ENCODE data around the gene C11orf71.

The C11orf71 gene

GRCh38 chr11:114368918-114369680, 31.2 kb downstream of the C11orf71 start:
- no peak for TF ChIP-seq CTCF (IDR thresholded peaks at IDR 0.05)
- Mint-ChIP-seq H3K4me1 (no peaks in the 10 kb centered on the region), H3K4me3 (no peak overlapping the region), H3K27me3 (ENCODE audit: low read depth, poor library complexity) (peaks cover 7% of the 10 kb centered on the region), H3K27ac (no peak overlapping the region), H3K9me3 (no peaks in the 10 kb centered on the region), H3K36me3 (ENCODE audit: low read depth) (no peaks in the 10 kb centered on the region)
- no peak for DNase-seq

GRCh38 chr11:114367244-114367957, 32.9 kb downstream of the C11orf71 start:
- H3K4me3 Mint-ChIP-seq: no peak overlapping the region
- no peak for TF ChIP-seq CTCF (IDR thresholded peaks at IDR 0.05)
- no peak for DNase-seq
- H3K36me3 Mint-ChIP-seq (ENCODE audit: low read depth): no peaks in the 10 kb centered on the region
- no peaks in the 10 kb centered on the region for H3K9me3 Mint-ChIP-seq
- H3K4me1 Mint-ChIP-seq: no peaks in the 10 kb centered on the region
- peaks cover 3% of the 10 kb centered on the region for H3K27me3 Mint-ChIP-seq (ENCODE audit: low read depth, poor library complexity)
- H3K27ac Mint-ChIP-seq: no peak overlapping the region

GRCh38 chr11:114366331-114367243, 33.7 kb downstream of the C11orf71 start:
- Mint-ChIP-seq H3K4me1 (no peaks in the 10 kb centered on the region), H3K4me3 (no peak overlapping the region), H3K36me3 (ENCODE audit: low read depth) (no peaks in the 10 kb centered on the region), H3K27me3 (ENCODE audit: low read depth, poor library complexity) (peaks cover 3% of the 10 kb centered on the region), H3K9me3 (no peaks in the 10 kb centered on the region), H3K27ac (no peak overlapping the region)
- no peak for TF ChIP-seq CTCF (IDR thresholded peaks at IDR 0.05)
- DNase-seq: no peak

GRCh38 chr11:114362958-114363357, 37.4 kb downstream of the C11orf71 start:
- peaks cover 3% of the 10 kb centered on the region for H3K27me3 Mint-ChIP-seq (ENCODE audit: low read depth, poor library complexity)
- no peak for DNase-seq
- H3K4me1 Mint-ChIP-seq: no peaks in the 10 kb centered on the region
- TF ChIP-seq CTCF (IDR thresholded peaks at IDR 0.05): no peak
- no peak overlapping the region for H3K4me3 Mint-ChIP-seq
- H3K27ac Mint-ChIP-seq: no peak overlapping the region
- H3K9me3 Mint-ChIP-seq: peaks cover 6% of the 10 kb centered on the region
- no peaks in the 10 kb centered on the region for H3K36me3 Mint-ChIP-seq (ENCODE audit: low read depth)

- no peak overlapping the region for H3K27ac Mint-ChIP-seq
- TF ChIP-seq CTCF (IDR thresholded peaks at IDR 0.05): no peak
- no peak for DNase-seq
- H3K4me3 Mint-ChIP-seq: no peak overlapping the region
- no peaks in the 10 kb centered on the region for H3K4me1 Mint-ChIP-seq
- no peaks in the 10 kb centered on the region for H3K36me3 Mint-ChIP-seq (ENCODE audit: low read depth)
- H3K9me3 Mint-ChIP-seq: peaks cover 6% of the 10 kb centered on the region
- H3K27me3 Mint-ChIP-seq (ENCODE audit: low read depth, poor library complexity): peaks cover 3% of the 10 kb centered on the region
Observed at GRCh38 chr11:114362326-114362725, 38.0 kb downstream of the C11orf71 start.
